HG03139 (cell line): ENCODE results near the gene EIF5A2.
"Not testable (repeated sequence)": the region's sequence is repeated elsewhere in the genome, so short reads cannot be mapped to it uniquely, and the experiment has no call there.

Experiments used
- ATAC-seq: cut with Tn5 transposase; IDR thresholded peaks from one replicate; pipeline ENCODE4 v1.9.1; 2021; ENCODE audit not compliant: unreplicated experiment

EIF5A2 gene

GRCh38 chr3:170897199-170897598 lies 11.2 kb downstream of the EIF5A2 start:
- ATAC-seq, result not testable (repeated sequence)

GRCh38 chr3:170896781-170897180 lies 11.7 kb downstream of the EIF5A2 start:
- no peak for ATAC-seq

GRCh38 chr3:170896333-170896732 lies 12.1 kb downstream of the EIF5A2 start:
- ATAC-seq, result not testable (repeated sequence)

- no peak for ATAC-seq
These were observed 14.5 kb downstream of the EIF5A2 start for GRCh38 chr3:170893895-170894294.

GRCh38 chr3:170889630-170890029 lies 18.8 kb downstream of the EIF5A2 start:
- ATAC-seq, result no peak

GRCh38 chr3:170889132-170889531 lies 19.3 kb downstream of the EIF5A2 start:
- no peak for ATAC-seq

- ATAC-seq, result not testable (repeated sequence)
These were observed 24.1 kb downstream of the EIF5A2 start for GRCh38 chr3:170884109-170884930.

GRCh38 chr3:170878688-170879087 lies 29.7 kb downstream of the EIF5A2 start:
- ATAC-seq, result not testable (repeated sequence)

- not testable (repeated sequence) for ATAC-seq
These were observed 31.1 kb downstream of the EIF5A2 start for GRCh38 chr3:170877311-170877710.

- no peak for ATAC-seq
These were observed 31.9 kb downstream of the EIF5A2 start for GRCh38 chr3:170876537-170876936.

GRCh38 chr3:170869645-170870593 lies 38.5 kb downstream of the EIF5A2 start, which contains the start of gene RPL22L1:
TSS of gene RPL22L1 (minus strand) at chr3:170870195. CDS start at chr3:170870167, 28 bp downstream.
- ATAC-seq, result peak; percentile 96

- ATAC-seq, result no peak
These were observed 39.2 kb downstream of the EIF5A2 start for GRCh38 chr3:170869239-170869590.

- no peak for ATAC-seq
These were observed 39.7 kb downstream of the EIF5A2 start for GRCh38 chr3:170868577-170869238.

- ATAC-seq, result peak; percentile 26
These were observed 41.1 kb downstream of the EIF5A2 start for GRCh38 chr3:170867143-170867937.

- ATAC-seq, result no peak
These were observed 41.9 kb downstream of the EIF5A2 start for GRCh38 chr3:170866499-170866898.

- ATAC-seq, result no peak
These were observed 43.0 kb downstream of the EIF5A2 start for GRCh38 chr3:170865209-170866094.

GRCh38 chr3:170864525-170865208 lies 43.8 kb downstream of the EIF5A2 start:
- no peak for ATAC-seq

GRCh38 chr3:170863816-170864215 lies 44.6 kb downstream of the EIF5A2 start:
- no peak for ATAC-seq
